Heart right ventricle (tissue), 16 donors: ENCODE results near the gene MGMT. TPM values are rescaled to one million over a fixed set of nuclear protein-coding genes. Genes with fewer than 3 reads are reported as not detected.

Experiments
- ATAC-seq, 8 donors: fragments of 200-7000 bp; cut with Tn5 transposase; one replicate each; pipeline ENCODE4 v1.9.1; 2020; ENCODE audit warnings: mild to moderate bottlenecking in 8 of 8, moderate library complexity in 8 of 8, moderate number of reproducible peaks in 1 of 8
- DNase-seq, 2 donors: peaks; one replicate each; pipeline ENCODE4 v3.0.0-alpha.2; 2020
- H3K27ac ChIP-seq, 10 donors: fragments of 200-600 bp; sonication (generic) in 2 of 10; one replicate each; pipeline versions ENCODE4 v1.5.0 to v1.8.0; 2020 to 2022; ENCODE audit warnings: mild to moderate bottlenecking in 3 of 10
- H3K27me3 ChIP-seq, 7 donors: fragments of 200-600 bp; one replicate each; pipeline ENCODE4 v1.8.0; 2021 to 2022; ENCODE audit warnings: mild to moderate bottlenecking in 2 of 7
- H3K36me3 ChIP-seq, 9 donors: fragments of 200-600 bp; sonication (generic) in 1 of 9; one replicate each; pipeline versions ENCODE4 v1.5.0 to v1.8.0; 2020 to 2022; ENCODE audit warnings: mild to moderate bottlenecking in 2 of 9
- H3K4me1 ChIP-seq, 9 donors: fragments of 200-600 bp; sonication (generic) in 1 of 9; one replicate each; pipeline versions ENCODE4 v1.5.0 to v1.8.0; 2020 to 2022; ENCODE audit warnings: mild to moderate bottlenecking in 4 of 9
- H3K4me3 ChIP-seq, 10 donors: fragments of 200-600 bp; sonication (generic) in 2 of 10; one replicate each; pipeline versions ENCODE4 v1.5.0 to v1.8.0; 2020 to 2022; ENCODE audit warnings: mild to moderate bottlenecking in 7 of 10, moderate library complexity in 2 of 10
- H3K9me3 ChIP-seq, 11 donors: fragments of 200-600 bp in 10 of 11; sonication (generic) in 2 of 11; one replicate each; pipeline versions ENCODE4 v1.5.0 to v1.8.0; 2013 to 2022; ENCODE audit warnings: mild to moderate bottlenecking in 2 of 11, control low read depth in 1 of 11, moderate library complexity in 1 of 11
- WGBS, 2 donors: extraction: QIAGEN DNeasy Blood & Tissue Kit; methylation state at CpG; one replicate each; pipeline ENCODE4 v1.1.7; 2013; ENCODE audit warnings: inconsistent platforms in 1 of 2; 5-methylcytosine and 5-hydroxymethylcytosine counted together
- intact Hi-C, 10 donors: fragments of 100-400 bp; cut with DNase I; formaldehyde crosslinking; loops; one replicate each; pipeline versions ENCODE4 v1.11.1 to v1.14.2; 2022
- polyA plus RNA-seq, 2 donors: library from polyadenylated mRNA; stranded (reverse); fragments of 200-250 nt; gene quantifications; one replicate each; pipeline ENCODE4 v1.2.3, GENCODE V29; 2013
- total RNA-seq, 10 donors: library from RNA; stranded (reverse); fragmentation: NEBNext Ultra II Directional in 3 of 10; extraction: Animal tissue kit (Norgen Biotek cat#: 25700) in 3 of 10; gene quantifications; one replicate each; pipeline versions ENCODE4 v1.2.1 to v1.2.4, GENCODE V29; 2021 to 2023
- TF ChIP-seq, protein P1 (sequence below), 9 donors: fragments of 200-600 bp; sonication (generic) in 2 of 9; IDR thresholded peaks; one replicate each; pipeline versions ENCODE4 v1.5.0 to v1.8.0; 2021 to 2022; ENCODE audit warnings: antibody characterized with exemption in 9 of 9, mild to moderate bottlenecking in 5 of 9, moderate library complexity in 1 of 9
- donor health status: Arrhythmogenic right ventricular cardiomyopathy.
- donor health status: ischemic (EF 13 %, LVEDD 7.1; RV severe dilation, severe dysfunction).
- donor health status: healthy with polysubstance abuse.
- donor health status: DM: no; HTN: yes; CAD: no.
- donor health status: DM: no; HTN: no; CAD: no.
- donor health status: ischemic (EF 25% LVEDD 6.9; RV normal size, moderate dysfunction).
- donor health status: ischemic (EF 25% LVEDD 5.7; RV mildly dilated, moderate dysfunction).
- donor health status: healthy.
- donor health status: DM: yes; HTN: yes; CAD: no.
- donor health status: Ischemic cardiomyopathy.
- donor health status: ischemic (EF 35%, LVEDD 5.7; RV mildly dilated, moderate dysfunction).
- donor health status: nonischemic (EF 11% LVEDD 7.7; RV severe dilation, severe dysfunction).
- donor health status: DM: yes; HTN: yes; CAD: no.
- donor health status: PGD.
- donor health status: ischemic (EF 29% LVEDD 5.4; RV normal size, mild dysfunction).
- donor health status: nonischemic (EF 23%, LVEDD 6.1; RV moderate dilation, normal function).

The MGMT gene
- total and polyA plus RNA-seq, 12 donors = 8.4 to 17.8 (median 12.9) TPM

DNA sequence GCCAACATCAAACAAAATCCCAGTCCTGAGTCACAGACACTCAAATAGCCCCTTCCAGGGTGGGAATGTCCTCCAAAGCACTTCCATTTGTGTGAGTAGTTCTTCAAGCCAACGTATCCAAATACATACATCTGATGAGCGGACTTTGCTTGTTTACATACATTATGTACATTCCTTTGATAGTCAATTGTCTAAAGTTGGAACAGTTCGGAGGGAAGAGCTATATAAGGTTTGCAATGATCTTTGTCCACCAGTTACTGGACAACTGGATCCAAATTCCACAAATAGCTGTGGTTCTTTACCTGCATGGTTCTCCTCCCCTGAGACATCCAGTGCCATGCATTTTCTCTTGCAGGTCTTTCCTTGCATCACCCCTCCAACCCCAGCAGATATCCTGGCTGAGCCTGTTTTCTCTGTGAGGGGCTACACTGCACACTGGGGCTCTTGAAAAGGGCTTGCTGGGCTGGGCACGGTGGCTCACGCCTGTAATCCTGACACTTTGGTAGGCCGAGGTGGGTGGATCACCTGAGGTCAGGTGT lies 4.7 kb upstream of the MGMT start:
- ATAC-seq (no peak), DNase-seq (no peak)
- WGBS, 2 donors = 94 to 95% methylated on average over 6 of the region's 6 CpGs
- H3K9me3 ChIP-seq = no peaks in the 10 kb centered on the region
- intact Hi-C loops = loop anchor here in 1 of 10 donors (10.0 kb wide), 1 partner anchor 512 kb away; no protein-coding TSS in a partner anchor
- H3K27me3 ChIP-seq = peaks cover 0 to 4% (median 0%) of the 10 kb centered on the region in 7 donors
- H3K4me3 ChIP-seq = no peak overlapping the region
- no peaks in the 10 kb centered on the region for H3K36me3 ChIP-seq
- no peak overlapping the region for H3K27ac ChIP-seq
- H3K4me1 ChIP-seq = peaks cover 4 to 22% (median 10%) of the 10 kb centered on the region in 9 donors
- TF ChIP-seq, protein P1, sequence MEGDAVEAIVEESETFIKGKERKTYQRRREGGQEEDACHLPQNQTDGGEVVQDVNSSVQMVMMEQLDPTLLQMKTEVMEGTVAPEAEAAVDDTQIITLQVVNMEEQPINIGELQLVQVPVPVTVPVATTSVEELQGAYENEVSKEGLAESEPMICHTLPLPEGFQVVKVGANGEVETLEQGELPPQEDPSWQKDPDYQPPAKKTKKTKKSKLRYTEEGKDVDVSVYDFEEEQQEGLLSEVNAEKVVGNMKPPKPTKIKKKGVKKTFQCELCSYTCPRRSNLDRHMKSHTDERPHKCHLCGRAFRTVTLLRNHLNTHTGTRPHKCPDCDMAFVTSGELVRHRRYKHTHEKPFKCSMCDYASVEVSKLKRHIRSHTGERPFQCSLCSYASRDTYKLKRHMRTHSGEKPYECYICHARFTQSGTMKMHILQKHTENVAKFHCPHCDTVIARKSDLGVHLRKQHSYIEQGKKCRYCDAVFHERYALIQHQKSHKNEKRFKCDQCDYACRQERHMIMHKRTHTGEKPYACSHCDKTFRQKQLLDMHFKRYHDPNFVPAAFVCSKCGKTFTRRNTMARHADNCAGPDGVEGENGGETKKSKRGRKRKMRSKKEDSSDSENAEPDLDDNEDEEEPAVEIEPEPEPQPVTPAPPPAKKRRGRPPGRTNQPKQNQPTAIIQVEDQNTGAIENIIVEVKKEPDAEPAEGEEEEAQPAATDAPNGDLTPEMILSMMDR (IDR thresholded peaks at IDR 0.05) = no peak

DNA sequence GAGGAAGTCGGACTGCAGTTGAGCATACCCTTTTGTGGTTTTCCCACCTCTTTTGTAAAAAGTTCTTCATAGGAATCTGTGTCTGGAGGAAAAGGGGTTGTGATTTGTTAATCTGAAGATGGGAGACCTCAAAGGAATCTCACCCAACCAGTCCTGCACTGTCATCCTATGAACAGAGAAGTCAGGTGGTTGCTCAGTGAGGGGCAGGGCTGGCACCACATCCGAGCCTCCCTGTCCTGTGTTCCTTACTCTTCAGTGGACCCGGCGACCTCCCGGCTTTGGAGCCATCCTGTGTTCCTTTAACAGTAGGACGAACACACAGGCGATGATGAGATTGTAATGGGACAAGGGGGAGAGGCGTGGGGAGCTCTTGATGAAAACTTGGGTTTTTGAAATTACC lies 2.8 kb upstream of the MGMT start:
- no peak overlapping the region for H3K27ac ChIP-seq
- H3K9me3 ChIP-seq = no peaks in the 10 kb centered on the region
- no peak overlapping the region for H3K4me3 ChIP-seq
- ATAC-seq (no peak), DNase-seq (no peak)
- peaks cover 4 to 19% (median 15%) of the 10 kb centered on the region in 9 donors for H3K4me1 ChIP-seq
- no peaks in the 10 kb centered on the region for H3K36me3 ChIP-seq
- WGBS, 2 donors = 93 to 97% methylated on average over 8 of the region's 8 CpGs
- H3K27me3 ChIP-seq = peaks cover 0 to 4% (median 0%) of the 10 kb centered on the region in 7 donors
- TF ChIP-seq, protein P1 (IDR thresholded peaks at IDR 0.05) = no peak
- intact Hi-C loops = loop anchor here in 1 of 10 donors (10.0 kb wide), 1 partner anchor 511 kb away; no protein-coding TSS in a partner anchor

DNA sequence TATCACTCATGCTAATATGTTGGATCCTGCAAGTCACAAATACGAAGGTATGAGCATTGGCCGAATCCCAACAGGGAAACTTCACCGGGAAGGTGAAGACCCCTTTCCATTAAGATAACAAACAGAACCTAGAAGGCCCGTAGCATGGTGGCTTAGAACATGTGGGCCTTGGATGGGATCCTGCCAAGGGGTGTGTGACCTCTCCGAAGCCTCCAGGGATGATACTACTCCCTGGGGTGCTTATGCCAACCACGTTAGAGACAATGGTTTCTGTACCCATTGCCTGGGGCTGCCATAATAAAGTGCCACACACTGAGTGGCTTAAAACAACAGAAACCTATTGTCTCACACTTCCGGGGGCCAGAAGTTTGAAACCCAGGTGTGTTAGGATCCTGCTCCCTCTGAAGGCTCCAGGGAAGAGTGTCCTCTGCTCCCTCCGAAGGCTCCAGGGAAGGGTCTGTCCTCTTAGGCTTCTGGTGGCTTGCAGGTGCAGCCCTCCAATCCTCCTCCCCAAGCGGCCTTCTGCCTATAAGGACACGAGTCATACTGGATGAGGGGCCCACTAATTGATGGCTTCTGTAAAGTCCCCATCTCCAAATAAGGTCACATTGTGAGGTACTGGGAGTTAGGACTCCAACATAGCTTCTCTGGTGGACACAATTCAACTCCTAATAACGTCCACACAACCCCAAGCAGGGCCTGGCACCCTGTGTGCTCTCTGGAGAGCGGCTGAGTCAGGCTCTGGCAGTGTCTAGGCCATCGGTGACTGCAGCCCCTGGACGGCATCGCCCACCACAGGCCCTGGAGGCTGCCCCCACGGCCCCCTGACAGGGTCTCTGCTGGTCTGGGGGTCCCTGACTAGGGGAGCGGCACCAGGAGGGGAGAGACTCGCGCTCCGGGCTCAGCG lies 992 bp upstream of the MGMT start:
- Histone ChIP-seq H3K27me3 (no peaks in the 10 kb centered on the region), H3K4me3 (peak overlapping the region in 9 of 10 donors; percentile 63 to 96 (median 80)), H3K4me1 (peaks cover 4 to 19% (median 15%) of the 10 kb centered on the region in 9 donors), H3K9me3 (no peaks in the 10 kb centered on the region), H3K27ac (peak overlapping the region; percentile 37 to 96 (median 85)), H3K36me3 (peaks cover 0 to 9% (median 0%) of the 10 kb centered on the region in 9 donors)
- 76 to 84% methylated on average over 21 of the region's 21 CpGs for WGBS, 2 donors
- TF ChIP-seq, protein P1 (IDR thresholded peaks at IDR 0.05) = no peak
- DNase-seq = no peak
- peak in 6 of 8 donors; percentile 10 to 54 (median 24) for ATAC-seq
- intact Hi-C loops = loop anchor here in 1 of 10 donors (10.0 kb wide), 1 partner anchor 509 kb away; no protein-coding TSS in a partner anchor

DNA sequence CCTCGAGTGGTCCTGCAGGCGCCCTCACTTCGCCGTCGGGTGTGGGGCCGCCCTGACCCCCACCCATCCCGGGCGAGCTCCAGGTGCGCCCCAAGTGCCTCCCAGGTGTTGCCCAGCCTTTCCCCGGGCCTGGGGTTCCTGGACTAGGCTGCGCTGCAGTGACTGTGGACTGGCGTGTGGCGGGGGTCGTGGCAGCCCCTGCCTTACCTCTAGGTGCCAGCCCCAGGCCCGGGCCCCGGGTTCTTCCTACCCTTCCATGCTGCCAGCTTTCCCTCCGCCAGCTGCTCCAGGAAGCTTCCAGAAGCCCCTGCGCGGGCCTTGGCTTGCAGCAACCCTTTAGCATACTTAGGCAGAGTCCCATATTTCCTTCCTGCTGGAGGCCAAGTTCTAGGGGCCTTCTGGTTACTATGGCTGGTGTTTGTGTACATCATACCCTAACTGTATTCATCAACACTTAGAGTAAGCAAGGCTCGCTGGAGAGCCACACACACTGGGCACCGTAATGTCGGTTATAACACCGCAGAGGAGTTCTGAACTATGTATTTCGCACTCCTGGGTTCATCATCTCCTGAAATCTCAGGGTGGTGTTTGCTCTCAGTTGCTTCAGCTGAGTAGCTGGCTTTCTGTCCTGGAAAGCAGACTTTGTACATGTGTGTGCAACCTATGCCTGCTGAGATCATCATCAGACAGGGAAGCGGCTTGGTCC lies 471 bp downstream of the MGMT start:
- Histone ChIP-seq H3K4me3 (peak overlapping the region; percentile 61 to 96 (median 78)), H3K27ac (peak overlapping the region; percentile 27 to 96 (median 86)), H3K4me1 (peaks cover 4 to 19% (median 15%) of the 10 kb centered on the region in 9 donors), H3K27me3 (no peaks in the 10 kb centered on the region), H3K36me3 (peaks cover 0 to 21% (median 0%) of the 10 kb centered on the region in 9 donors), H3K9me3 (no peaks in the 10 kb centered on the region)
- TF ChIP-seq, protein P1 (IDR thresholded peaks at IDR 0.05) = no peak
- 32 to 36% methylated on average over 25 of the region's 25 CpGs for WGBS, 2 donors
- DNase-seq (peak in 1 of 2 donors; percentile 17), ATAC-seq (peak in 5 of 8 donors; percentile 9 to 41 (median 28))
- intact Hi-C loops = loop anchor here in 1 of 10 donors (10.0 kb wide), 1 partner anchor 507 kb away; no protein-coding TSS in a partner anchor
